ENCODE results near the gene GLIPR1L2. TPM values are rescaled to one million over a fixed set of nuclear protein-coding genes. Genes with fewer than 3 reads are reported as not detected.
"Not testable (repeated sequence)": the region's sequence is repeated elsewhere in the genome, so short reads cannot be mapped to it uniquely, and the experiment has no call there.

Gene GLIPR1L2
- total RNA-seq, 1 experiment from 2014 or later, result not detected

DNA sequence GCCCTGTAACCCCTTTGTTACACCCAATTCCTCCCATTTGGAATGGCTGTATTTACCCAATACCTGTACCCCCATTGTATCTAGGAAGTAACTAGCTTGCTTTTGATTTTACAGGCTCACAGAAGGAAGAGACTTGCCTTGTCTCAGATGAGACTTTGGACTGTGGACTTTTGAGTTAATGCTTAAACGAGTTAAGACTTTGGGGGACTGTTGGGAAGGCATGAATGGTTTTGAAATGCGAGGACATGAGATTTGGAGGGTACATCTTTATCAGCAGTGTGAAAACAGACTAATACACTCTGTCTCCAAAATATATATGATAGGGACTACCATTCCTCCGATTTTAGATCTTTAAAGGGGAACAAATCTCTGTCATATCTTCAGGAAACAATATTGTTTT lies 51.6 kb downstream of the GLIPR1L2 start:
- not testable (repeated sequence) for DNase-seq

GRCh38 chr12:75443709-75444108 lies 52.8 kb downstream of the GLIPR1L2 start:
- TF ChIP-seq, protein P1, sequence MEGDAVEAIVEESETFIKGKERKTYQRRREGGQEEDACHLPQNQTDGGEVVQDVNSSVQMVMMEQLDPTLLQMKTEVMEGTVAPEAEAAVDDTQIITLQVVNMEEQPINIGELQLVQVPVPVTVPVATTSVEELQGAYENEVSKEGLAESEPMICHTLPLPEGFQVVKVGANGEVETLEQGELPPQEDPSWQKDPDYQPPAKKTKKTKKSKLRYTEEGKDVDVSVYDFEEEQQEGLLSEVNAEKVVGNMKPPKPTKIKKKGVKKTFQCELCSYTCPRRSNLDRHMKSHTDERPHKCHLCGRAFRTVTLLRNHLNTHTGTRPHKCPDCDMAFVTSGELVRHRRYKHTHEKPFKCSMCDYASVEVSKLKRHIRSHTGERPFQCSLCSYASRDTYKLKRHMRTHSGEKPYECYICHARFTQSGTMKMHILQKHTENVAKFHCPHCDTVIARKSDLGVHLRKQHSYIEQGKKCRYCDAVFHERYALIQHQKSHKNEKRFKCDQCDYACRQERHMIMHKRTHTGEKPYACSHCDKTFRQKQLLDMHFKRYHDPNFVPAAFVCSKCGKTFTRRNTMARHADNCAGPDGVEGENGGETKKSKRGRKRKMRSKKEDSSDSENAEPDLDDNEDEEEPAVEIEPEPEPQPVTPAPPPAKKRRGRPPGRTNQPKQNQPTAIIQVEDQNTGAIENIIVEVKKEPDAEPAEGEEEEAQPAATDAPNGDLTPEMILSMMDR (IDR thresholded peaks at IDR 0.05; ENCODE audit: insufficient read depth in 1 of 2, low read depth in 1 of 2, low read length in 1 of 2, severe bottlenecking in 1 of 2, unreplicated experiment in 1 of 2), result no peak
- DNase-seq, result no peak
- no TSS peak for BruUV-seq (replicated peaks)
- Mint-ChIP-seq H3K36me3 (ENCODE audit: insufficient read depth, unreplicated experiment) (no peaks in the 10 kb centered on the region), H3K27ac (ENCODE audit: unreplicated experiment) (no peak overlapping the region), H3K4me3 (ENCODE audit: unreplicated experiment) (no peak overlapping the region), H3K9me3 (ENCODE audit: unreplicated experiment) (peaks cover 37% of the 10 kb centered on the region), H3K4me1 (ENCODE audit: low read depth, unreplicated experiment) (peaks cover 14% of the 10 kb centered on the region), H3K27me3 (ENCODE audit: insufficient read depth, unreplicated experiment) (no peaks in the 10 kb centered on the region)
- no peaks in the 10 kb centered on the region for H3K27me3 ChIP-seq (replicated peaks; ENCODE audit: control insufficient read depth, insufficient read depth, low read length)
- H3K9me3 ChIP-seq, result peaks cover 8% of the 10 kb centered on the region; the same call in 1 of the 2 replicates
- no peaks in the 10 kb centered on the region; the same call in none of the 2 replicates for H3K36me3 ChIP-seq (ENCODE audit: control insufficient read depth, insufficient read depth, low read length)
- peaks cover 15% of the 10 kb centered on the region for H3K4me1 ChIP-seq
- intact Hi-C loops (cut with micrococcal nuclease; ENCODE audit: unreplicated experiment), result no loop called here
- ChIA-PET POLR2A (no interaction called here), CTCF (no interaction called here)
- no peak overlapping the region for H3K4me3 ChIP-seq (ENCODE audit: low read depth, low read length)

More for the DNA sequence above, 51.6 kb downstream of the GLIPR1L2 start:
- POLR2A ChIA-PET; intact Hi-C loops (cut with micrococcal nuclease; ENCODE audit: unreplicated experiment); H3K9me3 ChIP-seq; H3K36me3 ChIP-seq (ENCODE audit: control insufficient read depth, insufficient read depth, low read length); H3K27me3 Mint-ChIP-seq (ENCODE audit: insufficient read depth, unreplicated experiment); BruUV-seq (replicated peaks); H3K4me3 ChIP-seq (ENCODE audit: low read depth, low read length); H3K36me3 Mint-ChIP-seq (ENCODE audit: insufficient read depth, unreplicated experiment); H3K27me3 ChIP-seq (replicated peaks; ENCODE audit: control insufficient read depth, insufficient read depth, low read length); H3K4me3 Mint-ChIP-seq (ENCODE audit: unreplicated experiment); CTCF ChIA-PET: not testable (repeated sequence)
- peaks cover 15% of the 10 kb centered on the region for H3K4me1 ChIP-seq
- Mint-ChIP-seq H3K4me1 (ENCODE audit: low read depth, unreplicated experiment) (peaks cover 14% of the 10 kb centered on the region), H3K27ac (ENCODE audit: unreplicated experiment) (peak overlapping the region; percentile 11), H3K9me3 (ENCODE audit: unreplicated experiment) (peaks cover 37% of the 10 kb centered on the region)

GRCh38 chr12:75444429-75445136 lies 53.7 kb downstream of the GLIPR1L2 start:
- no peaks in the 10 kb centered on the region for H3K27me3 ChIP-seq (replicated peaks; ENCODE audit: control insufficient read depth, insufficient read depth, low read length)
- no TSS peak for BruUV-seq (replicated peaks)
- Mint-ChIP-seq H3K4me1 (ENCODE audit: low read depth, unreplicated experiment) (peaks cover 14% of the 10 kb centered on the region), H3K27ac (ENCODE audit: unreplicated experiment) (no peak overlapping the region), H3K4me3 (ENCODE audit: unreplicated experiment) (no peak overlapping the region), H3K36me3 (ENCODE audit: insufficient read depth, unreplicated experiment) (no peaks in the 10 kb centered on the region), H3K27me3 (ENCODE audit: insufficient read depth, unreplicated experiment) (no peaks in the 10 kb centered on the region), H3K9me3 (ENCODE audit: unreplicated experiment) (peaks cover 30% of the 10 kb centered on the region)
- TF ChIP-seq, protein P1 (IDR thresholded peaks at IDR 0.05; ENCODE audit: insufficient read depth in 1 of 2, low read depth in 1 of 2, low read length in 1 of 2, severe bottlenecking in 1 of 2, unreplicated experiment in 1 of 2), result no peak
- ChIA-PET CTCF (no interaction called here), POLR2A (no interaction called here)
- DNase-seq, result no peak
- no peak overlapping the region for H3K4me3 ChIP-seq (ENCODE audit: low read depth, low read length)
- H3K4me1 ChIP-seq, result peaks cover 15% of the 10 kb centered on the region
- H3K9me3 ChIP-seq, result peaks cover 8% of the 10 kb centered on the region; the same call in 1 of the 2 replicates
- intact Hi-C loops (cut with micrococcal nuclease; ENCODE audit: unreplicated experiment), result no loop called here
- H3K36me3 ChIP-seq (ENCODE audit: control insufficient read depth, insufficient read depth, low read length), result no peaks in the 10 kb centered on the region; the same call in none of the 2 replicates

GRCh38 chr12:75445137-75445507 lies 54.2 kb downstream of the GLIPR1L2 start:
- H3K4me3 Mint-ChIP-seq (ENCODE audit: unreplicated experiment); H3K27me3 Mint-ChIP-seq (ENCODE audit: insufficient read depth, unreplicated experiment); H3K4me3 ChIP-seq (ENCODE audit: low read depth, low read length); H3K9me3 ChIP-seq; H3K27me3 ChIP-seq (replicated peaks; ENCODE audit: control insufficient read depth, insufficient read depth, low read length); BruUV-seq (replicated peaks); POLR2A ChIA-PET; H3K36me3 Mint-ChIP-seq (ENCODE audit: insufficient read depth, unreplicated experiment); intact Hi-C loops (cut with micrococcal nuclease; ENCODE audit: unreplicated experiment); H3K27ac Mint-ChIP-seq (ENCODE audit: unreplicated experiment); CTCF ChIA-PET; H3K36me3 ChIP-seq (ENCODE audit: control insufficient read depth, insufficient read depth, low read length); DNase-seq: not testable (repeated sequence)
- Mint-ChIP-seq H3K9me3 (ENCODE audit: unreplicated experiment) (peaks cover 24% of the 10 kb centered on the region), H3K4me1 (ENCODE audit: low read depth, unreplicated experiment) (peaks cover 14% of the 10 kb centered on the region)
- H3K4me1 ChIP-seq, result peaks cover 15% of the 10 kb centered on the region

All from Caco-2 (cell line).